GM18526 (cell line): ENCODE results near the gene ENTPD2.

Experiments
- POLR2A ChIP-seq: IDR thresholded peaks from 3 replicates; pipeline ENCODE4 v1.6.1; 2011; ENCODE audit not compliant: insufficient read length; ENCODE audit errors: extremely low read depth

The ENTPD2 gene

DNA sequence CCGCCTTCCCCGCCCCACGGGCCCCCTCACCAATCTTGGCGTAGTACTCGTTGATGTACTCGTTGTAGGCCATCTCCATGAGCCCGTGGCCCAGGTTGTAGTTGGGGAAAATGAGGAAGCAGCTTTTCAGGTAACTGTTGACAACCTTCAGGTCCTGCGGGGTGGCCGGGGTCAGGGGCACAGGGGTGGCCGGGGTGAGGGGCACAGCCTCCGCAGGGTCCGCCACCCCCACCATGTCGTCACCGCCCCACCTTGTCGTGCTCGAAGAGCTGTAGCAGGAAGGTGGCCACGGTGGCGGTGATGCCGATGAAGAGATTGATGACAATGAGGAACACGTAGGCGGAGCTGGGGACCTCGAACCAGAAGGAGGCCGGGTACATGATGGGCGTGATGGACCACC, 42.7 kb downstream of the ENTPD2 start:
- no peak for TF ChIP-seq POLR2A

DNA sequence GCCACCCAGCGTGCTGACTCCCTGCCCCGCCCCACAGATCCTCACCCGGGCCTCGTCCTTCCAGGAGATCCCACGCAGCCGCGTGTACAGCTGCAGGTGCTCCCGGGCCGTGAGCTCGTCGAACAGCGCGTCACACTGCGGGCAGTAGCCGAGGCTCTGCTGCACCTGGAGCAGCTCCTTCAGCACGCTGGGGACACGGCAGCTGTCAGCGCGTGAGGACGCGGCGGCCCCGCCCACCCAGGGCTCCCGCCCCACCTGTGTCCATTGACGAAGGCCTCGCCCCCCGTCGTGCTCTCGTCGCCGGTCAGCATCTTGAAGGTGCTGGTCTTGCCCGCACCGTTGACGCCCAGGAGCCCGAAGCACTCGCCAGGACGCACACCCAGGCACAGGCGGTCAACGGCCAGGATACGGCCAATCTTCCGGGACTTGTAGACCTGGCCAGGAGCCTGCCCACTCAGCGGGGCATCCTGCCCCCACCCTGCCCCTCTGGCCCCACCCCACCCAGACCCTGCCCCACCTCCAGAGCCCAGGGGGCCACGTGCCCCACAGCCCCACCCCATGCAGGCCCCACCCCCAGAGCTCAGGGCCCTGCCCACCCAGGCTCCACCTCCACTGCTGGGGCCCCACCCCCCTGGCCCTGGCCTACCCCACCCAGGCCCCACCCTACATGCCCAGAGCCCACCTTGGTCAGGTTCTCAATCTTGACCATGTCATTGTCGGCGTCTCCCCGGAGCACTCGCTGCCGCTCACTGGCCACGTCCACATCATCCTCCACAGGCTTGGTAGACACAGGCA, 43.7 kb downstream of the ENTPD2 start:
- TF ChIP-seq POLR2A = no peak

DNA sequence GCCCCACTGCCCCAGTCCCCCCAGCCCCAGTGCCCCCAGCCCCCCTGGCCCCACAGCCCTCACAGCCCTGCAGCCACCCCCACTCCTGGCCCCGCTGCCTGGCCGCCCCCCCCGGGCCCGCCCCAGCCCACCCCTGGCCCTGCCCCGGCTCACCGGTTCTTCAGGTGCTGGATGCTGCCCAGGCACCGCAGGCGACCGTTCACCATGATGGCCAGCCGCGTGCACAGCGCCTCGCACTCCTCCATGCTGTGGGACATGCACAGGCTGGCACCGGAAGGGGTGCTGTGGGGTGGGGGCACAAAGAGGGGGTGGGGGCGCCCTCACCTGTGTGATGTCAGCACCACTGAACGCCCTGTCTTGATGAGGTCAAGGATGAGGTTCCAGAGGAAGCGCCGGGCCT, 44.6 kb downstream of the ENTPD2 start:
- TF ChIP-seq POLR2A = no peak

- TF ChIP-seq POLR2A = no peak
Measured at GRCh38 chr9:137008312-137008711, 45.5 kb downstream of the ENTPD2 start.

DNA sequence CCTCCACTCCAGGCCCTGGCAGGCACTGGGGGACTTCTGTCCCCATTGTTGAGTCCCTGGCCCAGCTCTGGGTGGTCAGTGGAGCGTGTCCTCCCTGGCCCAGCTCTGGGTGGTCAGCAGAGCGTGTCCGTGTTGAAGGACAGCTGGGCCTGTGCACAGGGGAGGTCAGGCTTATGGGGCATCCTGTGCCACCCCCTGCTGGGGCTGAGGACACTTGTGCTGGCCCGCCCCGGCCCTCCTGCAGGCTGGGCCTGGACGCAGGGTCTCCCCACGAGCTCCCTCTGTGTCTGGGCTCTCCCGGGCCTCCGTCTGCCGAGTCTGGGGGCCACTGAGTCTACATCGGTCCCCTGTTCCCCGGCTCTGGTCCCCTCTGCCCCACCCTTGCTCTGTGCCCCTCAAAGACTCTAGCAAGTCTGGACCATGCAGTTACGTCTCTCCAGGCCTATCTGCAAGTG, 46.0 kb downstream of the ENTPD2 start:
- no peak for TF ChIP-seq POLR2A

- no peak for TF ChIP-seq POLR2A
Measured at GRCh38 chr9:137007108-137007815, 46.6 kb downstream of the ENTPD2 start.

DNA sequence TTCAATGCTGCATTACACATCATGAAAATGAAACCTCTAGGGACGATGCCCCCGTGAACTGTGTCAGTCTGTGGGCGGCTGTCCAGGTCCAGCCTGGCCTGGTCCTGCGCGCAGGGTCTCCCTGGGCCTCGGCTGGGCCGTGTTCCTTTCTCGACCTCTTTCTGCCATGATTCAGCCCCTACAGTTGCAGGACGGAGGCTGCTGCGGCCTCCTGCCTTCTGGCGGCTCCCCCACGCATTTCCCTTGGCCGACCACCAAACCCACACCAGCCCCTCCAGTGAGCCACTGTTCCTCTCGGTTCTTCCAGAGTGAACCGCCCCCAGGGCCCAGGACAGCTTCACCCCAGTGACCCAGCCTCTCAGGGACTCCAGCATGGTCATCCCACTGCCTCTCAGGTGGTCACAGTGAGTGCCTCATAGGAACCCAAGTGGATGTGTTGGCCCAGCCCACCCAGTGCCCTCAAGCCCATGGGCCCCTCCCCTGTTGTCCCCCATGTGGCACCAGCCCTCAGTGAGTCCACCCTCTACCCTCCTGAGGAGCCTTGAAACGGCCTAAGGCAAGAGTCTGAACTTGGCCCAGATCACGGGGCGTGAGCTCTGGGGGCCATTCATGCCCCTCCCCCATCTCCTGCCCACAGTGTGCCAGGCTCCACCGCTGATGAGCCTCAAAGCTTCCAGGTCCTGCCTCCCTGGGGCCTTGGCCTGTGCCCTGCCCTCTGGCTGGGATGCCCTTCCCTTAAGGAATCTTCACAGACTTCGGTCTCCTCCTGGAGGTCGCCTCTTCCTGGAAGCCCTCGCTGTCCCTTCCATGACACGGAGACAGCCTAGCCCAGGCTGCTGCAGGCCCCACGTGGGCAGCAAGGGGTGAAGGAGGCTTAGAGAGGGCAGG, 47.5 kb downstream of the ENTPD2 start:
- TF ChIP-seq POLR2A = no peak

DNA sequence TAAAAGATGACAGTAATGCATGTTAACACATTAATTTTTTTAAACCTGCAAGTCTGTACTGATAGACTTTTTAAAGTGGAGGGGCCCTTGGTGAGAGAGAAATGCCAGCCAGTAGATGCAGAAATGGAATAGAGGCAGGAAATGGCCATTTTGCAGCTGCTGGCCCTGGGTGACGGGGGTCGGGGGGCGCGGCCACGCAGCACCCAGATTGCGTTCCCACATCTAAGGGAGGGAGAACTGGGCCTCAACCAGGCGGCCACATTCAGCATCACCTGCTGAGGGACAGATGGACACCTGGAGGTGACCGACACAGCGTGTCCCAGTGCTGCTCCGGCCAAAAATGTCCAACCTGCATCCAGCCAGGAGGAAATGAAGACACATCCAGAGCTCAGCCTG, 51.2 kb downstream of the ENTPD2 start:
- no peak for TF ChIP-seq POLR2A

DNA sequence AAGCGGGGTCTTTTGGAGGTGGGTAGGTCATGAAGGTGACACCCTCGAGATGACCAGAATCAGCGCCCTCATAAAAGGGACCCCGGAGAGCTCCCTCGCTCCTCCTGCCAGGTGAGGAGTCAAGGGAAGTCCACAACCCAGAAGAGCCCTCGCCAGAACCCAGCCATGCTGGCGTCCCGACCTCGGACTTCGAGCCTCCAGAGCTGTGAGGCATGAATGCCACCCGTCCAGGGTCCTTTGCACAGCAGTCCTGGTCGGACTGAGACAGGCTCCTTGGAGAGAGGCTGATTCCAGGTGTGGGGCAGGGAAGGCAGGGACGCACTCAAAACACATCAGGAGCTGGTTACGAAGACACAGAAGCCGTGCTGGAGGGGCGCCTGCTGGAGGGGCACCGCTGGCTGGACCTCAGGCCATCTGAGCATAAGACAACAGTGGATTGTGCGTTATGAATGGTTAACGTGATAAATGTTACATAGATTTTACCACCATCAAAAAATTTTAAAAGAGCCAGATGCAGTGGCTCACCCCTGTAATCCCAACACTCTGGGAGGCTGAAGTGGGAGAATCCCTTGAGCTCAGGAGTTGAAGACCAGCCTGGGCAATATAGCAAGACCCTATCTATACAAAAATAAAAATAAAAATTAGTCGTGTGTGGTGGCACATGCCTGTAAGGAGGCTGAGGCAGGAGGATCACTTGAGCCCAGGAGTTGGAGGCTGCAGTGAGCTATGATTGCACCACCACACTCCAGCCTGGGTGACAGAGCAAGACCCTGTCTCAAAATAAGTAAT, 51.8 kb downstream of the ENTPD2 start:
- TF ChIP-seq POLR2A = no peak

DNA sequence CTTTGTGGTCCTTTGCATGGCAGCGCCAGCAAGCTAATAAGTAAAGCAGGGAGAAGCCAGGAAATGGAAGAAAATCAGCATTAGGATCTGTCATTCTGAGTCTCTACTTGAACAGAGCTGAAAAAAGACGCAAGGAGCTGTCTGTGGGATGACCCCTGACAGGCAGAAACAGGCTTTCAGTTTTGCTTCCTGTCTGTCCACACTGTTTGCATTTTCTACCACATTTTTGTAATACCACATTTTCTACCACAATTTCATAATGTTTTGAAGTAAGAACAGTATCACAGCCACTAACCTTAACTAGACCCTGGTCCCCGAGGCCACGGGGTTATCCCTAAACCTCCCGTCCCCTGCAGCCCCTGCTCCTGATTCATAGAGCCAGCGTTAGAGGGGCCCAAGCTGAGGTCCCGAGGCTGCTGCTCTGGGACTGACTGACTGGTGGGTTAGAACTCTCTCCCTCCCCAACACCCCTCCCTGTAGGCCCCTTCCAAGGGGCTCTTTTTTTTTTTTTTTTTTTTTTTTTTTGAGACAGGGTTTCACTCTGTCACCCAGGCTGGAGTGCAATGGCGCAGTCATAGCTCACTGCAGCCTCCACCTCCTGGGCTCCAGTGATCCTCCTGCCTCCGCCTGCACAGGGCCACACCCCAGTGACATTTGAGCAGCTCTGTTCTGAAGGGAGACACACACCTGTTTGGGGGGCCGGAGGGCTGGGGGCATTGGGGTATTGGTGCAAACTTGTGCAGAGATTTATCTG, 53.5 kb downstream of the ENTPD2 start:
- no peak for TF ChIP-seq POLR2A
